Raji (cell line): ENCODE measurements around the gene NOL8.

Experiments used
- POLR2A ChIP-seq: IDR thresholded peaks from 2 replicates; pipeline ENCODE4 v1.6.1; 2011; ENCODE audit warnings: low read depth, low read length, control low read depth; ENCODE audit not compliant: insufficient read depth

Gene NOL8

DNA sequence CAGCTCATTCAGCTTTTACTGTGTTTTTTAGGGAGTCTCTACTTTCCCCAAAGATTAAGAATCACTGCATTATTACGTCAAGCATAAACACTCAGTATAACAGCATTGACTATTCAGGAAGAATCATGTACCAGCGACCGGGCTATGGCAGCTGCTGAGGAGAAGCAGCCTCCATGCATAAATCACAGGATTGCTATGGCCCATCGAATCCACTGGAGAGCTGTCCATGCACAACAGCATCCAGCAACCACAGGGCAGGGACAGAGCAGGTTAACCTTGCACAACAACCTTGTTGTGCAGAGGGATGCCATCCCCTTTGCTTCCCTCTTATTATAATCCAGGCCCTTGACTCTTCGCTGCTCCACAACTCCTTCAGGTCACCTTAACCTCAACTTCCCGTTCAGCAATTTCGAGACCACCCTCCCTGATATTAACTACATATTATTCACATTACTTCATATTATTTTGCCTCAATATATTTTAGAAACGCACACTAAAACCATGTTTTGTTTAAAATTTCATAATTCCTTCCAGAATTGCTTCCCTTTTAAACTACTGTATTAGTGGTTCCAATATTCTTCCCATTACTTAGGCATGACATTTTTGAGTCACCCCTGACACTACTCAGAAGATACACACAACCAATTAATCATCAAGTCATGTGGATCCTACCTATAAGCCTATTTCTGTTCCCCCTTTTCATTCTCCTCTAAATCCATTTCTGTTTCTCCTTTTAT lies 32.6 kb downstream of the NOL8 start:
- no peak for TF ChIP-seq POLR2A

GRCh38 chr9:92291577-92291976 lies 33.6 kb downstream of the NOL8 start:
- no peak for TF ChIP-seq POLR2A

DNA sequence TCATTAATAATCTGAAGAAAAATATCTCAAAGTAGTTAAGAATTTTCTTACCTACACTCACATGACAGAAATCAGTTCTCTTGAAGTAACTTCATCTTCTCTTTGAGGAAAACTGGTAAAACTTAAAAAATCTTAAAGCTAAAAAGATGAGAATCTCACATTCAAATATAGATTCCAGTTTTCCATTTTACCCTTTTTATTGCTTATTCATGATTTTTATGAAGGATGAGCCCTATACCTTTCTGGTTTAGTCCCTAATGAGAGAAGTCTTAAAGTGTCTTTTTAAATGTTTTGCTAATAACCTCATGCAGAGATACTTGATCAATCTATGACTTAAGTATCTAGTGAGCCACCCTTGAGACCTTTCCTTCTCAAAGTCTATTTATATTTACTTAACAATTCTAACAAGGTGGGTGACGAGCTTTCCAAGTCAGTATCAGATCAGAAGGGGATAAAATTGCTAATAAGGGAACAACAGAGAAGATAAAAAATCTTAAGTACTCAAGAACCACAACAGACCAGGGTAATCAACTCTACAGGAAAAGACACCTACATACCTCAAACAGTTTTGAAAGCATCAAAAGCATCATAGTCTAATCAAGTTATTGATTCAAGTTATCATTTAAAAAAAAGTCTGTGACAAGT lies 34.2 kb downstream of the NOL8 start:
- no peak for TF ChIP-seq POLR2A

- no peak for TF ChIP-seq POLR2A
Measured at GRCh38 chr9:92289708-92290390, 35.3 kb downstream of the NOL8 start.

DNA sequence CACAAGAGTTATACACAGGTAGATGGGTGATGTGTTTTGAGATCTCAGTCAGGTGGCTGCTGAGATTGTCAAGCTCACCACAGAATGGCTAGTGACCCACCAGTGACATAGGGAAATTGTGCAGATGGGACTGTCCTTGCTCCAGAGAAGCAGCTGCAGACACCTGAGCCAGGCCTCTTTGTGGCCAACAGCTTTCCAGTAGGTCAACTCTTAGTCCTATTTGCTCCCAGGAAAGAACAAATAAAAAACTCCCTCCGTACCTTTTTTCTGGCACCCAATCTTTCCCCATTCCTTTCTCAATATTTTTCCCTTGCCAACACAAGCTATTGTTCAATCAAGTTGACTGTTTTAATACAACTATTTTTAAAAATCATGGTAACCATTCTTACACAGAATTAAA lies 45.8 kb downstream of the NOL8 start:
- TF ChIP-seq POLR2A, result no peak

DNA sequence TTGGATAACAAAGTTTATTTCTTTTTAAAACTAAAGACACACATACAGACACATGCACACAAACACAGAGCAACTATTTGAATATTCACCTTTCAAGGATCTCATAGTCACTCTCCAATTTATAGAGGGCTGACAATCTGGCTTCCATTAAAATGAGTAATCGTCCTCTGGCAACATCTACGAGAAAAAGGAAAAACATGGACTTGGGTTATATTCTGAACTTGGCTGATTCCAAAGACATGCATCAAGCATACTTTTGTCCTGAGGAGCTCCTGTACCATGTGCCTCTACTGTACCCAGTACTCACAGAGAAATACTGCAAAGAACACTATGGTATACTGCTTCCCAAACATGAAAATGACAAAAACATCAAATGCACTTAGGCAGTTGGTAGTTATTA lies 47.0 kb downstream of the NOL8 start:
- no peak for TF ChIP-seq POLR2A

GRCh38 chr9:92276331-92277032 lies 48.7 kb downstream of the NOL8 start:
- no peak for TF ChIP-seq POLR2A

- TF ChIP-seq POLR2A, result no peak
Measured at GRCh38 chr9:92275541-92275940, 49.6 kb downstream of the NOL8 start.

DNA sequence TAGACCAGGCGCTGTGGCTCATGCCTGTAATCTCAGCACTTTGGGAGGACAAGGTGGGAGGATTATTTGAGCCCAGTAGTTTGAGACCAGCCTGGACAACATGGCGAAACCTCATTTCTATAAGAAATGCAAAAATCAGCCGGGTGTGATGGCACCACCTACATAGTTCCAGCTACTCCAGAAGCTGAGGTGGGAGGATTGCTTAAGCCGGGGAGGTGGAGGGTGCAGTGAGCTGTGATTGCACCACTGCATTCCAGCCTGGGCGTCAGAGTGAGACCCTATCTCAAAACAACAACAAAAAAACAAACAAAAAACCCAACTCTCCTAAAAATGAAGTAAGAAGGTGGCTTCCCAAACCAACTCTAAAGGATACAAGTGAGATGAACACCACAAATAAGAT lies 54.6 kb downstream of the NOL8 start:
- TF ChIP-seq POLR2A, result no peak

GRCh38 chr9:92266486-92266885 lies 58.7 kb downstream of the NOL8 start:
- no peak for TF ChIP-seq POLR2A

DNA sequence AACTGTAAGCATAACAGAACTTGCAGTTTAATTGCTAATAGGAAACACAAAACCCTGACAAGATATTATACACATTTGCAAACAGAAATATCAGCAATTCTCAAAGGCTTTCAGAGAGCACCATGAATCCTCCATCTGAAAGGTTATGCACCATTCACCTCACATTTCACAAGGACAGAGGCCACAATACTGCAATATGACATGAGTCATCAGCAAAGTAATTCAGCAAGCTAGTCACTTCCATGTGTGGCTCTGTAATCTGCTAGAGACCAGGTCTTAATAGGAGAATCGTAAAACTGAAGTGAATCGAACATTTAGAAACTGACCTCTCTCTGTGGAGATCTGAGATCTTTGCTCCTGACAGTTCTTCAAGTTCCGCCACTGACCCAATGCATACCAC lies 60.0 kb downstream of the NOL8 start:
- no peak for TF ChIP-seq POLR2A

- TF ChIP-seq POLR2A, result no peak
Measured at GRCh38 chr9:92263131-92263530, 62.0 kb downstream of the NOL8 start.

- TF ChIP-seq POLR2A, result no peak
Measured at GRCh38 chr9:92257327-92257726, 67.8 kb downstream of the NOL8 start.

DNA sequence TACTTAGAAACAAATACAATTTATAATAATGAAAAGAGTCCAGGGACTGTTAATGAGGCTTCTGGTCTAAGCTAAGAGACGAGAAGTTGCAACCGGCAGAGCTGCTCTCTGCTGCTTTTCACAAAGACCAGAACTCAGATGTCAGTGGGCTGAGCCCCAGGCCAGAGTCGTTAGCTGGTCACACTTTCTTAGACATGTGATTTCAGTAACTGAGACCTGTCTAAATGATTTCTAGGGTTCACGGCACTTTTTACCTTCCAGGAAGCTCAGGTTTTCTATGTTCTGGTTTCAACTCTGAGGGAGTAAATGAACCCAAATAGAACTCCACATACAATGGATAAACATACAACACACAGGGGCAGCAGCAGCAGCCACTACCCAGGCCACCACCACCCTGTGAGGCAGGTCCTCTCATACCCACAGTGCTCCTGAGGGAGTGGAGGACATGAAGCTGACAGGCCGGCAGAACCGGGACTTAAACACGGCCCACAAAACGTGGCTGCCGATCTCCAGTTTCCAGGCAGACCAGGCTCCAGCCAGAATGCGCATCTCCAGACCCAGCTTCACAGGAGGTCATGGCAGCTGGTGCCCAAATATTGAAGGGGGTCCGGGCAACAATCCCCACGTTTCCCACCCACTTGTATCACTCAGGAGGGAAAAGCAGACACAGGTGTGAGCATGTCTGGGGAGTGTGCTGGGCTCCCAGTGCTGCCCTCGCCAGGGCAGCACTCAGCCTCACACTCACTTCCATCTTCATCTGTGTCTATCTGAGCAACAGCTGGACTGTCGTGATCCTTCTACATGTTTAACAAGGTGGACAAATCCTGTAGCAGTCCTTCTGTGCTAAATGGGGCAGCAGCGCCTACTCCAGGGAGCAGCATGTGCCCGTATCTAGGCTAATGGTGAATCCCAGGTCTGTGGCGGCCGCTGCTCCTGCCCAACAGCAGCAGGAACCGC lies 70.5 kb downstream of the NOL8 start:
- no peak for TF ChIP-seq POLR2A
